ENCODE results near the gene MYD88.

GRCh38 chr3:38152609-38153008 is 14.1 kb downstream of the MYD88 start:
- TF ChIP-seq POLR2A (IDR thresholded peaks at IDR 0.05; ENCODE audit: low read length) (no peak), GATA1 (IDR thresholded peaks at IDR 0.05; ENCODE audit: low read depth, low read length) (no peak)

Measured in erythroblast (primary cell).